Measurements from ENCODE around the gene MED20.
"Not testable (repeated sequence)": the region's sequence is repeated elsewhere in the genome, so short reads cannot be mapped to it uniquely, and the experiment has no call there.

MED20 gene, protein sequence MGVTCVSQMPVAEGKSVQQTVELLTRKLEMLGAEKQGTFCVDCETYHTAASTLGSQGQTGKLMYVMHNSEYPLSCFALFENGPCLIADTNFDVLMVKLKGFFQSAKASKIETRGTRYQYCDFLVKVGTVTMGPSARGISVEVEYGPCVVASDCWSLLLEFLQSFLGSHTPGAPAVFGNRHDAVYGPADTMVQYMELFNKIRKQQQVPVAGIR

DNA sequence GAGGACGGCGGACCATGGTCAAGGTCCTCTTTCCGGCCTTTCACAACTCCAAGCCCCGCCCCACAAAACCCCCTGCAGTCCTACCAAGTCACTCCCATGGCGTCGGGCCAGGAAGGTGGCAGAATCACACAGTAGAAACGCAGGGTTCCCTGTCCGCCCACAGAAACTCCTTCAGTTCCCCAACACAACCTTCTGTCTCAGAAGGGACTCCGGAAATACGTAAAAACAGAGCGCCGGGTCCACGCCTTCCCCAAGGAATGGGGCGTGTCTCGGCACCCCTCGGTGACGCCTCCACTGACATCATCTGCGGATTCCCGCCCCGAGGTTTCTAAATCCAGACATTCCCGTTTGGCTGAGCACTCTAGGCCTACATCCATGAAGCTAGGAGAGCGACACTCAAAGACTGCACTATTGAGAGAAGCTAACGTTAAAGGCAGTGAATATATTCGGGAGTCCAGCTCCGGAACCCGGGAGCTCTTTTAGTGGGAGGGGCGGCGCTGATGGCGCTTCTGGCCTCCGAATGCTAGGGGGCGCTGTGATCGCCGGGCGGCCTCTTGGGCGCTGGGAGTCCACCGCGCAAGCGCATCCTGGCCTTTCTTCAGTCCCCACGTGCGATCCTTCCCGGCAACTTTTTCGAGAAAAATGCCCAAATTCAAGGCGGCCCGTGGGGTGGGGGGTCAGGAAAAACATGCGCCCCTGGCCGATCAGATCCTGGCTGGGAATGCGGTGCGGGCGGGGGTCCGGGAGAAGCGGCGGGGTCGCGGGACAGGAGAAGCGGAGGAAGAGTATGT, at the start of gene MED20, which contains the start of gene BYSL:
Gene MED20, minus strand, starts transcription at position 219 of the 791 bp plus-strand sequence. Its CDS starts 121 bp downstream, at position 98.
Gene BYSL, plus strand, starts transcription at position 579 of the 791 bp plus-strand sequence. Its CDS starts 64 bp downstream, at position 643.
- peak; percentile 62 for FAIRE-seq

GRCh38 chr6:41970436-41970846, 49.5 kb upstream of the MED20 start:
- DNase-seq (ENCODE audit: low spot score) (no peak), FAIRE-seq (no peak)

More for the DNA sequence above, at the start of gene MED20, which contains the start of gene BYSL:
- peak; percentile 91 for DNase-seq (ENCODE audit: low spot score)

DNA sequence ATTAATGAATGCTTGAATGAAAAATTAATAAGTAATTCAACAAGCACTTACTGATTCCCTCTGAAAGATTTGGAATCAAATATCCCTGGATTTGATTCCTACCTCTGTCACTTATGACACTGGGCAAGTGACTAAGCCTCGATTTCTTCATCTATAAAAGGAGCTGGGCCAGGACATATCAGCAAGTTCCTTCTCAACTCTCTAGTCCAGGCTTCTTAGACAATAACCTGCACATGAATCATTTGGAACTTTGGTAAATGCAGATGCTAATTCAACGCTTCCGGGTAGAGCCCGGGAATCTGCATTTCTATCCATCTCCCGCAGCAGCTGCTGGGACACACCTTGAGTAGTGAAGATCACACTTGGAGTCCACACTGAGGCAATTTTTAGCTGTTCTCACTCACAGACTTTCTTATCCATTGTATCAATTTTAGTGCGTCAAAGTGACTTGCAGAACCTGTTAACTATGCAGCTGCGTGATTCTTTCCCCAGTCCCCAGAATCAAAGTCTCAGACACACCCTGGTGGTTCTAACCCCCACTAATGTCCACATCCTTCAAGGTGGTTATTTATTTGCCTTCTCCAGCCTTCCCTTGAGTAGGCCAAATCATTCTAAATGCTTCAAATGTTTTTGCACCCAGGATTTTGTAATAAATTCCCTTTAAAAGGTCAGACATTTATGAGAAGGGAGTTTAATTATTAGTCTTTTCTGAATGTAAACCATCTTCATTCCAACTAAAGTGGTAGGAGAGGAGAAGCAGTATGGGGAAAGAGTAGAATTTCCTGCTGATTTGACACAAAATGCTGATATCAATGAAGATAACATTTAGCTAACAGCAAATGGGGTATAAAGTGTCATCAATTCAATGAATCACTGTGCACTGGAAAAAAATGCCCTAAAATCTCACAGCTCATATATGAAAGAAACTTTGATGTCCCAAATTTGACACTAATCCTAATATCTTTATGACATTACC, 46.7 kb upstream of the MED20 start:
- DNase-seq (ENCODE audit: low spot score) (peak; percentile 74), FAIRE-seq (no peak)

- FAIRE-seq, result peak; percentile 89
- DNase-seq (ENCODE audit: low spot score), result peak; percentile 87
Observed at GRCh38 chr6:41966961-41967311, 46.0 kb upstream of the MED20 start.

GRCh38 chr6:41966214-41966920, 45.4 kb upstream of the MED20 start:
- FAIRE-seq (peak; percentile 27), DNase-seq (ENCODE audit: low spot score) (peak; percentile 41)

DNA sequence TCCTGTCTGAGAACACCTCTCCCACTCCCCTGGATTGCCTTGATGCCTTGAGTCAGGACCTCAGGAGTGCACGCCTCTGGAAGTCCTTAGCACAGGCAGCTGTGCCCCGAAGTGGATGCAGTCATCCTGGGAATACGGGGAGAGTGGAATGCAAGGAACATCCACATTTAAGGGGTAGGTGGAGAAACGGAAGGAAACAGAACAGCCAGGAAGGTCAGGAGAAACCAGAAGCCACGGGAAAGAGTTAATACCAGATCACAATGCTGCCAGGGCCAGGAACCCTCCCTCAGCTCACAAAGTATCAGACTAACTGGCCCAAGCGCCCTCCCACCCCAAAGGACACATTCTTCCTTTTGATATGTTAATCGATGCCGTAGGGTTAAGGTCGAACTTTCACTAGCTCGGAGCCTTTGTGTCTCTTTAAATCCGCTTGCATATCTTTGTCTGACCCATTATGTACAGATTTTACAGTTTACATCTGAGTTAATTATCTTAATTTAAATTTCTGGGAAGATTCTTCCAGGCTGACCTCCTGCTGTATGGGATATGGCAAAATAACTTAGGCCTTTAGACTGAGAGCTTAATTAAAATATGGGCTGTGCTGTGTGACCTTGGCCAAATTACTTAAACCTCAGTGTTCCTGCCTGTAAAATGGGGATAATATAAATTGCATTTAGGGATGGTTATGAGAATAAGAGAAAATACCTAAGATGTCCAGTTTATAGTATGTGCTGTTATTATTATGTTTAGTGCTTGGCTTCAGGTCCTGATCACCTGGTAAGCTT, 44.7 kb upstream of the MED20 start:
- DNase-seq (ENCODE audit: low spot score), result no peak

DNA sequence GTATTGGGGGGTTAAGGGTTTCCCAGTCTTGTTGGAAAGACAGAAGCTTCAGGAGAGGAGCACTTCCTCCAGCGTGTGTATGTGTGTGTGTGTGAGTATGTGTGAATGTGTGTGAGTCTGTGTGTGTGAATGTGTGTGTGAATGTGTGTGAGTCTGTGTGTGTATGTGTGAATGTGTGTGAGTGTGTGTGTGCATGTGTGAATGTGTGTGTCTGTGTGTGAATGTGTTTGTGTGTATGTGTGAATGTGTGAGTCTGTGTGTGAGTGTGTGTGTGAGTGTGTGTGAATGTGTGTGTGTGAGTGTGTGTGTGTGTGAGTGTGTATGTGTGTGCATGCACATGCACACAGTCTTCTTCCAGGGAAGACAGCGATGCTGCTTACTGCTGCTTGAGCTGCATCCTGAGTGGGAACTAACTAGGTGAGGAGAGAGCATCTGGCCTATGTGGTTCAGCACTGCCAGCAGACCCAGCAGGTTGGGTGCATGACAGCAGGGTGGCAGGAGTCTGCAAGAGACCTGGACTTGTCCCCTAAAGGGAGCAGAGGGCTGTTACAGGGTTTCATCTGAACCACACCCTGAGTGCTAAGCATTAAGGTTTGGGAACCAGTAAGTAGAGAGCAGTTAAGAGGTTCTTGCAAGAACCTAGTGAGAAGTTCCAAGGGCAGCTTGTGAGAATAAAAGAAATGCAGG, 43.4 kb upstream of the MED20 start:
- DNase-seq (ENCODE audit: low spot score) (no peak), FAIRE-seq (no peak)

More for the DNA sequence above, 44.7 kb upstream of the MED20 start:
- no peak for FAIRE-seq

GRCh38 chr6:41963371-41963770, 42.4 kb upstream of the MED20 start:
- DNase-seq (ENCODE audit: low spot score) (no peak), FAIRE-seq (no peak)

DNA sequence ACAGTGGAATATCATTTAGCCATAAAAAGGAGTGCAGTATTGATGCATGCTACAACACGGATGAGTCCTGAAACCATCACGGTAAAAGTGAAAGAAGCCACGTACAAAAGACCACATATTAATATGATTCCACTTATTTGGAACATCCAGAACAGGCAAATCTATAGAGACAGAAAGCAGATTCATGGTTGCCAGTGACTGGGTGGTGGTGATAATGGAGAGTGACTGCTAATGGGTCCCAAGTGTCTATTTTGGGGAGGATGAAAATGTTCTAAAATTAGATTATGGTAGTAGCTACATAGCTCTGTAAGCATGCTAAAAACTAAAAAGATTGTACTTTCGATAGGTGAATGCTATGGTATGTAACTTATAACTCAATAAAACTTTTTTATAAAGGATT, 39.1 kb upstream of the MED20 start:
- DNase-seq (ENCODE audit: low spot score) (no peak), FAIRE-seq (no peak)

DNA sequence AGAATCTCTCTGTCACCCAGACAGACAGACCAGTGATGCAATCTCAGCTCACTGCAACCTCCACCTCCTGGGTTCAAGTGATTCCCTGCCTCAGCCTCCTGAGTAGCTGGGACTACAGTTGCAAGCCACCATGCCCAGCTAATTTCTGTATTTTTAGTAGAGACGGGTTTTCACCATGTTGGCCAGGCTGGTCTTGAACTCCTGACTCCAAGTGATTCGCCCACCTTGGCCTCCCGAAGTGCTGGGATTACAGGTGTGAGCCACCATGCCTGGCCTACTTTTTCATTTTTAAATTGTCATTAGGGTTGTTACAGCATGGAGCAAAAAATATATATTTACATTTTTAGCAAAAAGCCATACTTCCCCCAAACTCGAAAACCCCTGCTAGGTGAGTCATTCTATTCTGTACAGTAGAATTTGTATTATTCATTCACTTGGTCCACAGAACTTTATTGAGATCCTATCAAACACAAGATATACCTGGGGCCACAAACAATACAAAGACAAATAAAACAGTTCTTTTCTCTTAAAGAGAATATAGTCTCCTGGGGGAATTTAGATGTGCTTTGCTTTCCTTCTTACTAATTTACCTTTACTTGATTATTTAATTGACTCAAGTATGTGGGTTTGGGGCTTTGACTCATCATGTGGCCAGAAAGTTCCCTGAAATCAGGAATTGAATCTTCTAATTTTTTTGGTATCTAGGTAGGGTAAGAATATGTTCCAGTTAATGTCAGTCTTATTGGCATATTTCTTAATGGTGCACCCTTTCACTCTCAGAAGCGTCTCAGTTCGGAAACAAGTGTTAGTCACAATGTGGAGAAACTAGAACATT, 37.3 kb upstream of the MED20 start:
- DNase-seq (ENCODE audit: low spot score), result no peak
- no peak for FAIRE-seq

- no peak for FAIRE-seq
- no peak for DNase-seq (ENCODE audit: low spot score)
Observed at GRCh38 chr6:41957117-41957516, 36.2 kb upstream of the MED20 start.

- FAIRE-seq, result no peak
- no peak for DNase-seq (ENCODE audit: low spot score)
Observed at GRCh38 chr6:41955412-41955811, 34.5 kb upstream of the MED20 start.

GRCh38 chr6:41954668-41955067, 33.7 kb upstream of the MED20 start:
- DNase-seq (ENCODE audit: low spot score) (no peak), FAIRE-seq (no peak)

DNA sequence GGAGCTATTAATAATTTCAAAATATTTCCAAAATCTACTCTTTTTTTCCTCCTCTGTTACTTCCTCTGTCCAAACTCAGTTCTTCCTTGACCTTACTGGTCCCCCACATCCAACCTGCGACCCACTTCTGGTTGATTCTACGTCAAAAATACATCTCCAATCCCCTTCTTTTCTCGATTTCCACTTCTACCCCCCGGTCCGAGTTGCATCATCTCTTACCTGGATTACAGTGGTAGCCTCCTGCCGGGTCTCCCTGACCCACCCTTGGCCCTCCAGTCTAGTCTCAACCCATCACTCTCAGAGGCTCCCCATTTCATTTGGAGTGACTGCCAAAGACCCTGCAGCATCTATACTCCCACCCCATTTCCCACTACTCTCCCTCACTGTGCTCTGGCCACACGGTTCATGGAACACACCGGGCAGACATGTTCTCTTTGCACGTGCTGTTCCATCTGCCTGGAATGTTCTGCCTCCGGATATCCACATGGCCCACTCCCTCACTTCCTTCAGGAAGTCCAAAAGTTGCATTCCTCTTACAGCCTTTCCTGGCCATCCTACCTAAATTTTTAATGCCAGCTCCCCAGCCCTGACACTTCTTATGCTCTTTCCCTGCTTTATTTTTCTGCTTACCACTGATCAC, 26.8 kb upstream of the MED20 start:
- FAIRE-seq (no peak), DNase-seq (ENCODE audit: low spot score) (no peak)

DNA sequence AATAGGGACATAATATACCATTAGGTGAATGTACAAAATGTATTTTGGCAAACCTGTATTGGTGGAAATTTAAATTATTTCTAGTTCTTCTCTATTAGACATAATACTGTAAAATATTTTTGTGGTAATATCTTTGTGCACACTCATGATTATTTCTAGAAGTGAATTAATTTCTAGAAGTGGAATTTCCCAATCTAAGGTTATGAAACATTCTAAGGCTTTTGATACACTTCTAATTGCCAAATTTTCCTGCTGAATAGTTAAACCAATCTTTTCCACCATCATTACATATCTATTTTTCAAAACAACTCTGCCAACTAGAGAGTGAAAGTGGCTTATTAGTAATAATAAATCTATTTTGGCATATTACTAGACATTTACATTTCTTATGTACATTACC, 22.5 kb upstream of the MED20 start:
- no peak for DNase-seq (ENCODE audit: low spot score)
- no peak for FAIRE-seq

- not testable (repeated sequence) for FAIRE-seq; DNase-seq (ENCODE audit: low spot score)
Observed at GRCh38 chr6:41942882-41943281, 21.9 kb upstream of the MED20 start.

DNA sequence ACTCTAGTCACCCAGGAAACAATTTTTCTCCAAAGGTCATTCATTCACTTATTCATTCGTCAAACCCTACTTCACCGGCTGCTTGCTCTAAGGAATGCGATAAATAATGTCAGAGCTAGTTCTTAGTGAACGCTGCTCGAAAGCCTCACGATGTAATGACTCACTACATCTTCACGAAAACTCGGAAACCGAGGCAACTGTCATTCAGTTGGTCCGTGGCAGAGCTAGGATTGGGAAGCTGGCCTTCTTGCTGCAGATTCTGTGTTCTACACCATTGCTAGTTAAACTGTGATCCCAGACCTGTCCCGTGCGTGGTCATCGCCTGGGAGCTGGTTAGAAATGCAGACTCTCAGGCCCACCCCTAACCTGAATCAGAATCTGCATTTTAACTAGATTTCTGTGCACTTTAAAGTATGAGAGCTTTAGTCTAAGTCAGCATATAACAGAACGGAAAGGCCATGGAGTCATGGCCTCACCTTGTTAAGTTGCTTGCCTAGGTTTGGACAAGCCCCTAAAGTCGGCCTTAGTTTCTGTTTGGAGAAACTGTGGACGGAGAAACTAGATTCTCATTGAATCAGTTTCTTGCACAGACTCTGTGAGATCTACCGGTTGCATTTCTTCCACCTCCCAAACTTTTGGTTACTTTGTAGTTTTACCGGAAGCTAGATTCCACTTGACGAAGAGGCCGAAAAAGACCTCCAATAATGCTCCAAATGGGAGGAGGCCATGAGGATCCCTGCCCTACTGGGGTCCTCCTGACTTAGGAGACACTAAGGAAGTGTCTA, 21.3 kb upstream of the MED20 start:
- DNase-seq (ENCODE audit: low spot score) (no peak), FAIRE-seq (peak; percentile 24)
